Fibroblast of lung (primary cell): ENCODE results near the gene HBA2. TPM values are rescaled to one million over a fixed set of nuclear protein-coding genes. Genes with fewer than 3 reads are reported as not detected.
A peak's percentile ranks its signal among the peaks of the same experiment; 100 is the strongest.

Experiments used
- DNase-seq, 2 donors: peaks; one replicate each; pipeline versions ENCODE4 v3.0.0 to v3.0.0-alpha.2; 2010; ENCODE audit warnings: low read depth in 2 of 2
- H2AFZ ChIP-seq: 2 replicates; pipeline ENCODE4 v1.5.1; 2012; ENCODE audit warnings: low read length, control low read depth, inconsistent platforms
- H3K27ac ChIP-seq: 2 replicates; pipeline ENCODE4 v1.5.1; 2011; ENCODE audit warnings: low read length, control low read depth; ENCODE audit not compliant: insufficient read depth
- H3K27me3 ChIP-seq: 2 replicates; pipeline ENCODE4 v1.5.1; 2011; ENCODE audit warnings: mild to moderate bottlenecking, low read length; ENCODE audit not compliant: control insufficient read depth, insufficient read depth
- H3K36me3 ChIP-seq: 2 replicates; pipeline ENCODE4 v1.5.1; 2011; ENCODE audit warnings: low read length; ENCODE audit not compliant: control insufficient read depth, insufficient read depth
- H3K4me1 ChIP-seq: 2 replicates; pipeline ENCODE4 v1.5.1; 2011; ENCODE audit warnings: low read length; ENCODE audit not compliant: control insufficient read depth, insufficient read depth; ENCODE audit errors: extremely low read depth
- H3K4me2 ChIP-seq: 2 replicates; pipeline ENCODE4 v1.5.1; 2011; ENCODE audit warnings: low read length, control low read depth; ENCODE audit not compliant: insufficient read depth; ENCODE audit errors: extremely low read depth
- H3K4me3 ChIP-seq, 4 experiments: fragments of 200-600 bp in 1 of 4; sonication (generic) in 1 of 4; replicated peaks in 1 of 4; 2 replicates each; pipeline ENCODE4 v1.5.1; 2011 to 2016; ENCODE audit warnings: low read length in 4 of 4, low read depth in 3 of 4, mild to moderate bottlenecking in 3 of 4, control low read depth in 2 of 4, inconsistent platforms in 1 of 4, mixed read lengths in 1 of 4; ENCODE audit not compliant: insufficient read depth in 1 of 4; ENCODE audit errors: control extremely low read depth in 1 of 4
- H3K79me2 ChIP-seq: 2 replicates; pipeline ENCODE4 v1.5.1; 2012; ENCODE audit warnings: mild to moderate bottlenecking, low read length, inconsistent platforms; ENCODE audit not compliant: control insufficient read depth, insufficient read depth
- H3K9ac ChIP-seq: 2 replicates; pipeline ENCODE4 v1.5.1; 2011; ENCODE audit warnings: mild to moderate bottlenecking, low read length, control low read depth; ENCODE audit not compliant: insufficient read depth
- H3K9me3 ChIP-seq: 2 replicates; pipeline ENCODE4 v1.5.1; 2012; ENCODE audit warnings: low read depth, low read length; ENCODE audit not compliant: control insufficient read depth, insufficient read depth
- H4K20me1 ChIP-seq: 2 replicates; pipeline ENCODE4 v1.5.1; 2011; ENCODE audit warnings: low read length; ENCODE audit not compliant: control insufficient read depth, insufficient read depth; ENCODE audit errors: extremely low read depth
- CTCF ChIP-seq, 2 donors: IDR thresholded peaks in 1 of 2; conservative IDR thresholded peaks in 1 of 2; 1 replicate in 1 of 2; 2 replicates in 1 of 2; pipeline ENCODE4 v1.5.1; 2011 to 2012; ENCODE audit warnings: low read length in 2 of 2, control low read depth in 1 of 2, inconsistent platforms in 1 of 2, low read depth in 1 of 2, mild to moderate bottlenecking in 1 of 2
- EZH2 ChIP-seq: IDR thresholded peaks from 2 replicates; pipeline ENCODE4 v1.5.1; 2012; ENCODE audit warnings: low read length, control low read depth, mild to moderate bottlenecking; ENCODE audit errors: missing control alignments
- polyA plus RNA-seq, 2 donors: library from polyadenylated mRNA; depleted of rRNA in 1 of 2; stranded (reverse) in 1 of 2; unstranded in 1 of 2; fragments of >200 nt; gene quantifications; 2 replicates each; pipeline ENCODE4 v1.2.1, GENCODE V29; 2011 to 2012; ENCODE audit warnings: missing spikeins in 1 of 2
- total RNA-seq: library from RNA; depleted of rRNA; stranded (reverse); fragments of >200 nt; gene quantifications from 2 replicates; pipeline ENCODE4 v1.2.1, GENCODE V29; 2014

HBA2 gene
- total and polyA plus RNA-seq, 2 donors (not counting 1 experiment from before 2014, with no cell fraction given) = not detected

GRCh38 chr16:212999-213398 lies 40.3 kb downstream of the HBA2 start:
- H3K27me3 ChIP-seq = no peaks in the 10 kb centered on the region
- peak in 1 of 2 donors; percentile 38 for DNase-seq

GRCh38 chr16:220021-220420 lies 47.3 kb downstream of the HBA2 start:
- peaks cover 4% of the 10 kb centered on the region for H3K36me3 ChIP-seq
- H3K9ac ChIP-seq = no peak overlapping the region
- H2AFZ ChIP-seq = no peak overlapping the region
- H3K4me2 ChIP-seq = no peak overlapping the region
- TF ChIP-seq CTCF (conservative IDR thresholded peaks at IDR 0.05 in 1 of 2, IDR thresholded peaks at IDR 0.05 in 1 of 2; ENCODE audit: low read depth in 1 of 2, low read length in 2 of 2) (no peak), EZH2 (no peak)
- no peak for DNase-seq
- H3K79me2 ChIP-seq = peaks cover 22% of the 10 kb centered on the region
- no peak overlapping the region for H3K4me3 ChIP-seq
- H4K20me1 ChIP-seq = peaks cover 2% of the 10 kb centered on the region
- no peaks in the 10 kb centered on the region for H3K9me3 ChIP-seq
- H3K4me1 ChIP-seq = no peaks in the 10 kb centered on the region
- H3K27ac ChIP-seq = no peak overlapping the region
- no peaks in the 10 kb centered on the region for H3K27me3 ChIP-seq

More at GRCh38 chr16:212999-213398, 40.3 kb downstream of the HBA2 start:
- no peak for TF ChIP-seq CTCF (conservative IDR thresholded peaks at IDR 0.05 in 1 of 2, IDR thresholded peaks at IDR 0.05 in 1 of 2; ENCODE audit: low read depth in 1 of 2, low read length in 2 of 2)
- H3K4me2 ChIP-seq = no peak overlapping the region
- H3K9me3 ChIP-seq = no peaks in the 10 kb centered on the region
- H3K79me2 ChIP-seq = peaks cover 16% of the 10 kb centered on the region
- no peak overlapping the region for H3K4me3 ChIP-seq
- H3K4me1 ChIP-seq = no peaks in the 10 kb centered on the region
- H2AFZ ChIP-seq = no peak overlapping the region
- no peak overlapping the region for H3K9ac ChIP-seq
- H3K27ac ChIP-seq = no peak overlapping the region
- no peaks in the 10 kb centered on the region for H4K20me1 ChIP-seq
- no peaks in the 10 kb centered on the region for H3K36me3 ChIP-seq

Other genes starting within 250 kb of the HBA2 start
- gene POLR3K, start 119.3 kb upstream of the HBA2 start, total RNA-seq = 2.6 and 3.3 TPM in 2 replicates
- 12.9 and 27.3 TPM in 2 replicates for gene POLR3K, start 119.3 kb upstream of the HBA2 start, polyA plus RNA-seq
- gene SNRNP25, start 119.0 kb upstream of the HBA2 start, total RNA-seq = 14.6 and 20.5 TPM in 2 replicates
- gene SNRNP25, start 119.0 kb upstream of the HBA2 start, polyA plus RNA-seq = 25.9 and 49.4 TPM in 2 replicates
- 32.9 and 53.8 TPM in 2 replicates for gene RHBDF1, start 100.2 kb upstream of the HBA2 start, total RNA-seq
- gene RHBDF1, start 100.2 kb upstream of the HBA2 start, polyA plus RNA-seq = 40.5 and 54.6 TPM in 2 replicates
- gene MPG, start 94.7 kb upstream of the HBA2 start, total RNA-seq = 256 and 268 TPM in 2 replicates
- 45.4 and 49.3 TPM in 2 replicates for gene MPG, start 94.7 kb upstream of the HBA2 start, polyA plus RNA-seq
- gene NPRL3, start 34.2 kb upstream of the HBA2 start, total RNA-seq = 6.7 and 9.6 TPM in 2 replicates
- 8.7 and 13.6 TPM in 2 replicates for gene NPRL3, start 34.2 kb upstream of the HBA2 start, polyA plus RNA-seq
- not detected in 2 replicates for gene HBZ, start 20.2 kb upstream of the HBA2 start, total RNA-seq
- not detected in 2 replicates for gene HBZ, start 20.2 kb upstream of the HBA2 start, polyA plus RNA-seq
- gene HBM, start 6.9 kb upstream of the HBA2 start, total RNA-seq = not detected in 2 replicates
- not detected in 2 replicates for gene HBM, start 6.9 kb upstream of the HBA2 start, polyA plus RNA-seq
- not detected in 2 replicates for gene HBA1, start 3.8 kb downstream of the HBA2 start, total RNA-seq
- gene HBA1, start 3.8 kb downstream of the HBA2 start, polyA plus RNA-seq = 0.69 and 0.77 TPM in 2 replicates
- not detected in 2 replicates for gene HBQ1, start 7.6 kb downstream of the HBA2 start, total RNA-seq
- not detected in 2 replicates for gene HBQ1, start 7.6 kb downstream of the HBA2 start, polyA plus RNA-seq
- 32.4 and 38.0 TPM in 2 replicates for gene LUC7L, start 56.6 kb downstream of the HBA2 start, total RNA-seq
- gene LUC7L, start 56.6 kb downstream of the HBA2 start, polyA plus RNA-seq = 30.9 and 31.1 TPM in 2 replicates
- gene FAM234A, start 61.9 kb downstream of the HBA2 start, total RNA-seq = 67.0 and 68.5 TPM in 2 replicates
- gene FAM234A, start 61.9 kb downstream of the HBA2 start, polyA plus RNA-seq = 53.7 and 64.8 TPM in 2 replicates
- gene RGS11, start 103.1 kb downstream of the HBA2 start, total RNA-seq = 3.1 and 6.3 TPM in 2 replicates
- gene RGS11, start 103.1 kb downstream of the HBA2 start, polyA plus RNA-seq = 1.1 TPM in 2 replicates
- 0.77 and 1.3 TPM in 2 replicates for gene ARHGDIG, start 107.7 kb downstream of the HBA2 start, total RNA-seq
- 0.12 and 0.30 TPM in 2 replicates for gene ARHGDIG, start 107.7 kb downstream of the HBA2 start, polyA plus RNA-seq
- 0.33 TPM in 1 of 2 replicates, not detected in the other for gene PDIA2, start 110.3 kb downstream of the HBA2 start, total RNA-seq
- gene PDIA2, start 110.3 kb downstream of the HBA2 start, polyA plus RNA-seq = 0.06 and 0.18 TPM in 2 replicates
- 18.2 and 18.7 TPM in 2 replicates for gene AXIN1, start 179.8 kb downstream of the HBA2 start, total RNA-seq
- 5.1 and 7.2 TPM in 2 replicates for gene AXIN1, start 179.8 kb downstream of the HBA2 start, polyA plus RNA-seq
- 53.7 and 65.2 TPM in 2 replicates for gene MRPL28, start 197.7 kb downstream of the HBA2 start, total RNA-seq
- gene MRPL28, start 197.7 kb downstream of the HBA2 start, polyA plus RNA-seq = 86.5 and 133 TPM in 2 replicates
- 48.8 and 82.7 TPM in 2 replicates for gene PGAP6, start 209.1 kb downstream of the HBA2 start, total RNA-seq
- gene PGAP6, start 209.1 kb downstream of the HBA2 start, polyA plus RNA-seq = 46.2 and 73.2 TPM in 2 replicates
- gene NME4, start 224.3 kb downstream of the HBA2 start, total RNA-seq = 51.9 and 71.7 TPM in 2 replicates
- 114 and 121 TPM in 2 replicates for gene NME4, start 224.3 kb downstream of the HBA2 start, polyA plus RNA-seq
- gene DECR2, start 229.0 kb downstream of the HBA2 start, total RNA-seq = 6.4 and 12.1 TPM in 2 replicates
- 10.8 and 12.0 TPM in 2 replicates for gene DECR2, start 229.0 kb downstream of the HBA2 start, polyA plus RNA-seq